ENCODE results near the gene DBI.
A peak's percentile ranks its signal among the peaks of the same experiment; 100 is the strongest.

The DBI gene

GRCh38 chr2:119366649-119367471 is at the start of gene DBI, which contains the start of gene C2orf76:
DBI (plus strand) TSS chr2:119366977; CDS start chr2:119367052, 75 bp downstream.
C2orf76 (minus strand) TSS chr2:119366834; CDS start chr2:119339959, 26,875 bp downstream.
- peak; percentile 95 for DNase-seq

- no peak for DNase-seq
Measured at GRCh38 chr2:119317554-119317953, 49.2 kb upstream of the DBI start.

GRCh38 chr2:119319593-119319992 is 47.2 kb upstream of the DBI start:
- no peak for DNase-seq

- no peak for DNase-seq
Measured at GRCh38 chr2:119323459-119323858, 43.3 kb upstream of the DBI start.

- DNase-seq, result no peak
Measured at GRCh38 chr2:119324685-119325270, 42.0 kb upstream of the DBI start.

GRCh38 chr2:119326938-119327337 is 39.8 kb upstream of the DBI start:
- no peak for DNase-seq

- DNase-seq, result no peak
Measured at GRCh38 chr2:119327431-119327830, 39.3 kb upstream of the DBI start.

- DNase-seq, result no peak
Measured at GRCh38 chr2:119332953-119333352, 33.8 kb upstream of the DBI start.

- no peak for DNase-seq
Measured at GRCh38 chr2:119333360-119333759, 33.4 kb upstream of the DBI start.

- no peak for DNase-seq
Measured at GRCh38 chr2:119333833-119334232, 32.9 kb upstream of the DBI start.

GRCh38 chr2:119337749-119338148 is 29.0 kb upstream of the DBI start:
- DNase-seq, result no peak

GRCh38 chr2:119338272-119338671 is 28.5 kb upstream of the DBI start:
- DNase-seq, result no peak

- peak in 1 of 2 experiments; percentile 26 for DNase-seq
Measured at GRCh38 chr2:119338826-119339561, 27.8 kb upstream of the DBI start.

- no peak for DNase-seq
Measured at GRCh38 chr2:119339562-119339923, 27.2 kb upstream of the DBI start.

GRCh38 chr2:119341684-119342083 is 25.1 kb upstream of the DBI start:
- DNase-seq, result no peak

GRCh38 chr2:119349289-119349688 is 17.5 kb upstream of the DBI start:
- no peak for DNase-seq

- no peak for DNase-seq
Measured at GRCh38 chr2:119350311-119350998, 16.3 kb upstream of the DBI start.

GRCh38 chr2:119352357-119352756 is 14.4 kb upstream of the DBI start:
- no peak for DNase-seq

- no peak for DNase-seq
Measured at GRCh38 chr2:119354860-119355259, 11.9 kb upstream of the DBI start.

- no peak for DNase-seq
Measured at GRCh38 chr2:119359774-119360173, 7.0 kb upstream of the DBI start.

GRCh38 chr2:119360423-119360966 is 6.3 kb upstream of the DBI start:
- DNase-seq, result no peak

- DNase-seq, result no peak
Measured at GRCh38 chr2:119364798-119365197, 2.0 kb upstream of the DBI start.

- DNase-seq, result no peak
Measured at GRCh38 chr2:119365436-119365835, 1.3 kb upstream of the DBI start.

Measured in activated T-cell treated with anti-CD3 and anti-CD28 coated beads, Interleukin-2, amount 50 U/mL, for 48 hours (primary cell).